GM19328 (cell line): ENCODE results near the gene TMPRSS11D.

Experiments used
- ATAC-seq: cut with Tn5 transposase; IDR thresholded peaks from one replicate; pipeline ENCODE4 v1.9.1; 2021; ENCODE audit warnings: mild to moderate bottlenecking, moderate library complexity; ENCODE audit not compliant: unreplicated experiment

TMPRSS11D gene

DNA sequence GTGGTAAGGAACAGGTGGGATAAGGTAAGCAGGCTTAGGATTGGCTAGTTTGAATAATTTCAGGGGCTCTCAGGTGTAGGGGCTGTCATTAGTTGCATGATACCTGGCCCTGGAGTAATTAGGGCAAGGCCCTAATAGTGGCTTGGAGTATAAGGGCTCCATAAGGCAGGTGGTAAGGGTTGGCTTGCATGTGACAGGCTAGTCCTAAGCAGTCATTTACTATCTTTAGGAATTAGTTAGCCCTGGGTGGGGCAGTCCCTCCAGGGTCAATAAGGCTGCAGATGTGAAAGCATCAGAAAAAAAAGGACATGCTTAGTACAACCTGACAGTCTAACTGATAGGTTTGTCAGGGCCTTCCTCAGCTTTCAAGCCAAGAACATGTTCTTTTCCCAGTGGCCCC is 7.8 kb upstream of the TMPRSS11D start:
- ATAC-seq = no peak

DNA sequence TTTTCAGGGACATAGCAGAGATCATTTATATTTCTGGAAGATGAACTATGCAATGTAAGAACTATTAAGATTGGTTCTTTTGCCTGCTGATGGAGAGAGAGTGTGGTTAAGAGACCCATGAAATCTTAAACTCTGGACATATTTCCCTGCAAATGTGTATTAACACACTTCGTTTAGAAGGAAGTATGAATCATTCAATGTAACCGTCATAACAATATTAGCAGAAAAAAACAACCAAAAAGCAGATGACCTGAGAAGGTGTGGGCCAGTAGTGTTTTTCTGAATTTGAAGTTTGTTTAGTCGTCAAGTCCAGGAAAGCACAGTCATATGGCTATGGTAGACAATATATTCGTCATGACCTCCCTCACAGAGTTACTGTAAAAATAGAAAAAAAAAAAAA is 2.5 kb upstream of the TMPRSS11D start:
- no peak for ATAC-seq

GRCh38 chr4:67885762-67886161 is 2.0 kb upstream of the TMPRSS11D start:
- no peak for ATAC-seq

- no peak for ATAC-seq
These were observed 899 bp upstream of the TMPRSS11D start for GRCh38 chr4:67884701-67885100.

GRCh38 chr4:67883458-67883857 is 344 bp downstream of the TMPRSS11D start:
- no peak for ATAC-seq

GRCh38 chr4:67880866-67881610 is 2.8 kb downstream of the TMPRSS11D start:
- no peak for ATAC-seq

DNA sequence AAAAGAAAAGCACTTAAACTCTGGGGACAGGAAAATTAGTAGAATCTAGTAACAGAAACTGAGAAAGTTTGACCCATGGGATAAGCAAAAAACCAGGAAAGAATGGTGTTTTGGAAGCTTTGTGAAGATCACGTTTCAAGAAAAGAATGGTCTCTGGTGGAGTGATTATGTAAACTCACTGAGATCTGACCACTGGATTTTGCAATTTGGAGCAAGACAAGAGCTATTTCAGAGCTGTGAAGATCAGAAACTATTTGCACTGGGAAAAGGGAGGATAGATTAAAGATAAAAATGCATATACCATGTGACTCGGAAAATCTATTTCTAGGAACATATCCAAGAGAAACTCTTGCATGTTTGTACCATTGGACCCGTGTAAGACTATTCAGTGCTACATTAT is 4.3 kb downstream of the TMPRSS11D start:
- ATAC-seq = no peak

GRCh38 chr4:67877086-67877485 is 6.7 kb downstream of the TMPRSS11D start:
- no peak for ATAC-seq

GRCh38 chr4:67874986-67875385 is 8.8 kb downstream of the TMPRSS11D start:
- no peak for ATAC-seq

DNA sequence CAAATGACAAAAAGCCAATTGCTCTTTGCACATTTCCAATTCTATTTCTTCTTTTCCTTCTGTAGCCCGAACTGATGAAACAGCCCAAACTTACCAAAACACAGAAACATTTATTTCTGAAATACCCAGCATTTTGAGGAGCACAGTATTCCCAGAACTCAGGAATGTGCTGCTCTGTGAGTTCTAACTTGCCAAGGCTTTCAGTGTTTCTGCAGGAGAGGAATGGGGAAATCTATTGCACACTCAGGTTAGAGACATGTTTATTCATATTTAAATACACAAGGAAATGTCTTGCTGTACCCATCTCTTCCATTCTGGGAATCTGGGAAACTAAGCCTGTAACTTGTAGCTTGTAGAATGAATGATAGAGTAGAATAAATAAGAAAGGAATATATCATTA is 10.7 kb downstream of the TMPRSS11D start:
- no peak for ATAC-seq

DNA sequence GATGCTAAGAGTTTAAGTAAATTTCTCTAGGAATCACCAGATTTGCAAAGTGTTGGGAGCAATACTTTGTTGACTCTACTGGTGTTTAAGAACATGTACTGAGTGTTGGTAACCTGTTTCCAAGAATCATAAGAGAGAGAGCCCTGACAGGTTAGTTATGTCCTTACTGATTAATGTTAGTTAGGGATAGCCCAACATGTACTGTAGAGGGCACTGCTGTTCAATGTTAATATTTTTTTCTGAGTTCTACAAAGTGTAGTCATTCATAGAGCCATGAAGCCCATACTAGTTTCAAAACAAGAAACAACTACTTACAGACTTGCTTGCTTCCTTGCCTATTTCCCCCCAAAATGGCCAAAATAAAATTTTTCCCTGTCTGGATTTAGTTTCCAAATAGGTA is 11.9 kb downstream of the TMPRSS11D start:
- no peak for ATAC-seq

DNA sequence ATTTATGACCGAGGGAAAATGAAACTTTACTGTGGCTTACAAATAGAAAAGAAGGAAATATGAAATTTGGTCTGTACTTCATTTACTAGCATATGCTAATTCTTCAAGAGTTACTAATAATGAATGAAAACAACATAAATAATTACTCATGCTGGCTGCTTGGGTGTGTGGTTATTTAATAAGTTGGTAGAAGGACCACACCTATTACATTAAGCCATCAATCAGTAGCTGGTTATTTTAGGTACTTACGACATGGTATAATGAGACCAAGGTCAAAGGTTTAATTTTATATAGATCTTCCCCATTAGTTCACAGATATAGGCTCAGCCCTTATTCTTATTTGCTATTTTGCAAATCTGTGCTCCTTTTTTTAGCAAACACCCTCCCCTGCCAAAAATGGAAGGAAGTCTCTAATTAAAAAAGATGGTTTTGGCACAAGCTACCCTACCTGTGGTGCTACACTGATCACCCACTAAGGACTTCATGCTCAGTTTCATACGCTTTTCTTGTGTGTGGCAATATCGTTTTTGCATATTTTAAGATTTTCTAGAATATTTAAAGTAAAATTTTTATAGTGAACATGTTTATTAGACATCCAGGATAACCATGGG is 14.1 kb downstream of the TMPRSS11D start:
- no peak for ATAC-seq

DNA sequence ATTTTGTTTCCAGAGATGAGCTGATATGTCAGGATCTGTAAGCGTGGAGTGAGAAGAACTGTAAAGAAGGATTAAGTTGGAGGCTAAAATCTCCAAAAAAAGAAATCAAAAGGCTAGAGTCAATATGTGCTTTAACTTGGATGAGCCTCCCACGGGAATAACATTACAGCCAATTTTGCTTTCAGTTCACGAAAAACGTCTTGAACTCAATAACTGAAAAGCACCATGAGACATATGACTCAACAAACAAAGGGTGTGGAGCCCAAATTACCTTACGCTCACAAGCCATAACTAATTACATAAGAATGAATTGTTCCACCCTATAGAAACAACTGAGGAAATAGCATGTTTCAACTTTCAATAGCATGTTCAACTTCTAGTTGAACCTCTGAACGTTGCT is 22.3 kb downstream of the TMPRSS11D start:
- no peak for ATAC-seq

- ATAC-seq = no peak
These were observed 30.5 kb downstream of the TMPRSS11D start for GRCh38 chr4:67853336-67853735.

- ATAC-seq = no peak
These were observed 62.9 kb downstream of the TMPRSS11D start for GRCh38 chr4:67820903-67821302.

DNA sequence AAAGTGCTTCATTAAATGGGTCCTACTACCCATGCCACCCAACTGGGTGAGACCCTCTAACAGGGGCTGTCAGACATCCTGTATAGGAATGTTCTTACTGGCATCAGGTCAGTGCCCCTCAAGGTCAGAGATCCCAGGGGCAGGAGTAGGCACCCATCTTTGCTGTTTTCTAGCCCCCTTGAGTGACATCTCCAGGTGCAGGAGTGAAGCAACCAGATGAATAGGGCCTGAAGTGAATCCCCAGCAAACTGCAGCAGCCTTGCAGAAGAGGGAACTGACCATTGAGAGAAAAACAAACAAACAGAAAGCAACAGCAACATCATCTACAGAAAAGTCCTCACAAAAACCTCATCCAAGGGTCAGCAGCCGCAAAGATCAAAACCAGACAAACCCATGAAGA is 73.8 kb downstream of the TMPRSS11D start:
- ATAC-seq = no peak

DNA sequence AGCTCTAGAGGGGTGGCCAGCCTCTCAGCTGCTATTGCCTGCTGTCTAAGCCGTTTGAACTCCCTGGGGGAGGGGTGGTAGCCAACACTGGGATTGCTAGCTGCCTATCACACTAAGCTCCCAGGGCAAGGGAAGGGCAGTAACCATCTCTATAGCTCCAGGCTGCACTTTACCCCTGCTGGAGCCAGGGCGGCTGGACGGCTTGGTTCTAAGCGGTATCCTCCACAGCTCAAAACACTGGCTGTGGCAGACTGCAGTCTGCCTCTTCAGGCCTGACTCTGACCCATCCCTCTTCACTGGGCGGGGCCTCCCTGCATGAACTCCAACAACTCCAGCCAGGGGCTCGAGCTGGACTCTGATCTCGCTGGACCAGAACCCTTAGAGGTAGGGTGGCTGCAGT is 74.3 kb downstream of the TMPRSS11D start:
- no peak for ATAC-seq

DNA sequence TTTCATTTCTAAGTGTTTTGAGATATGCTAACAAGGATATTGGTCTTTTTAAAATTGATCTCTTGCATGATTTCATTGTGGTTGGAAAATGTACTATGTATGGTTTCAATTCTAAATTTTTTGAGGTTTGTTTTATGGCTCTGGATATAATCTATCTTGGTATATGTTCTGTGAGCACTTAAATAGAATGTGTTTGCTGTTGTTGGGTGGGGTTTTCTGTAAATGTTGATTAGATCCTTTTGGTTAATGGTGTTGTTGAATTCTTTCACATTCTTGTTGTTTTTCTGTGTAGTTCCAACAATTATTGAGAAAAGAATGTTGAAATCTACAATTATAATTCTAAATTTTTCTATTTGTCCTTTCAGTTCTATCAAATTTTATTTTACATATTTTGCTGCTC is 87.0 kb downstream of the TMPRSS11D start:
- ATAC-seq = no peak

GRCh38 chr4:67790721-67791120 is 93.1 kb downstream of the TMPRSS11D start:
- no peak for ATAC-seq

DNA sequence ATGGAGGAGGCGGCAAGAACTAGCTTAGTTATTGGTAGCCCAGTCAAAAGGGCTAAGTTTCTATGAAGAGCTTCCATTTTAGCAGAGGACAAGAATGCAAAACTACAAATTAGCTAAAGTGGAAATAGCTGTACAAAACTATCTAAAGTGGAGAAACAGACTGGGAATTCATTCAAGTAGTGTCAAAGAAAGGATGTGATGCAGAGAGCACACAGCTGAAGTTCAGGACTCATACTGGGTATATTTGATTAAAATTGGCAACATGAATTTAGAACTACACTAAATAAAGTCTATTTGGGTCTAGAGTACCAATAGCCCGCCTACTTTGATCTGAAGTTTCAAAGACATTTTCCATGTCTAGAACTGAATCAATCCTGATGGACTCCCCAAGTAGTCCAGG is 96.5 kb downstream of the TMPRSS11D start:
- ATAC-seq = no peak

GRCh38 chr4:67785528-67785927 is 98.3 kb downstream of the TMPRSS11D start:
- ATAC-seq = no peak

DNA sequence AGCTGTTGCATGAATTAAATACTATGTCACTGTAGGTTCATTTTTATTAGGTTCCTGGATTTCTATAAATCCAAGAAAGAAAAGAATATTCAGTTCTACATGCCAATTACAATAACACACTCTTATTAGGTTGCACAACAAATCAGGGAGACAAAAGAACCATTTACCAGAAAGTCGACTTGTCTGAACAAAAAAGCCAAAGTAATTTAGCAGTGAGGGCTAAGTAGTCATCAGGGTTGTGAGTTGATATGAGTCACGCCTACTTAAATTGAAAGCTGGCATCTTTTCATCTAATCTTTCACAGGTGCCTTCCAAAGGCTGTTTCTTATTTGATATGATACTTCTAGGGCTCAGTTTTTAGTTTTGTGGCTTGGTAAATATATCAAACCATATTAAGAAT is 104.2 kb downstream of the TMPRSS11D start:
- no peak for ATAC-seq

GRCh38 chr4:67776746-67777145 is 107.1 kb downstream of the TMPRSS11D start:
- no peak for ATAC-seq
